Esophagus squamous epithelium (tissue), 4 donors: ENCODE data around the gene SLN.

Source experiments
- CTCF ChIP-seq, 6 experiments: fragments of 450-650 bp in 4 of 6; fragments of 200-600 bp in 2 of 6; sonication (generic) in 2 of 6; IDR thresholded peaks; one replicate each; pipeline ENCODE4 v1.5.1; 2016 to 2019; ENCODE audit warnings: antibody characterized with exemption in 6 of 6, mild to moderate bottlenecking in 4 of 6, moderate library complexity in 4 of 6
- POLR2A ChIP-seq, 4 donors: fragments of 450-650 bp; IDR thresholded peaks; one replicate each; pipeline ENCODE4 v1.6.1; 2017; ENCODE audit warnings: antibody characterized with exemption in 4 of 4, mild to moderate bottlenecking in 4 of 4, moderate library complexity in 3 of 4

GRCh38 chr11:107732689-107733051 is 20.8 kb upstream of the SLN start:
- no peak for TF ChIP-seq POLR2A (IDR thresholded peaks at IDR 0.05)
- TF ChIP-seq CTCF (IDR thresholded peaks at IDR 0.05) = no peak
